ENCODE measurements around the gene FAM234A.

DNA sequence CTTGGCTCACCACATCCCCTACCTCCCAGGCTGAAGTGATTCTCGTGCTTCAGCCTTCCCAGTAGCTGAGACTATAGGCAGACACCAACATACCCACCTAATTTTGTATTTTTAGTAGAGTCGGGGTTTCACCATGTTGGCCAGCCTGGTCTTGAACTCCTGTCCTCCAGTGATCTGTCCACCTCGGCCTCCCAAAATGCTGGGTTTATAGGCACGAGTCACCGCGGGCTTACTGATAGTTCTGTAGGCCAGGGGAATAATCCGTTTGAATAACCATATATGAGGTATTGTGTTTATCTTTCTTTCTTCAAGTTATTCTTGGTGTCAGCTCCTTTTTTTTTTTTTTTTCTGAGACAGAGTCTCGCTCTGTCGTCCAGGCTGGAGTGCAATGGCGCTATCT is 7.7 kb downstream of the FAM234A start:
- TF ChIP-seq, protein P1, sequence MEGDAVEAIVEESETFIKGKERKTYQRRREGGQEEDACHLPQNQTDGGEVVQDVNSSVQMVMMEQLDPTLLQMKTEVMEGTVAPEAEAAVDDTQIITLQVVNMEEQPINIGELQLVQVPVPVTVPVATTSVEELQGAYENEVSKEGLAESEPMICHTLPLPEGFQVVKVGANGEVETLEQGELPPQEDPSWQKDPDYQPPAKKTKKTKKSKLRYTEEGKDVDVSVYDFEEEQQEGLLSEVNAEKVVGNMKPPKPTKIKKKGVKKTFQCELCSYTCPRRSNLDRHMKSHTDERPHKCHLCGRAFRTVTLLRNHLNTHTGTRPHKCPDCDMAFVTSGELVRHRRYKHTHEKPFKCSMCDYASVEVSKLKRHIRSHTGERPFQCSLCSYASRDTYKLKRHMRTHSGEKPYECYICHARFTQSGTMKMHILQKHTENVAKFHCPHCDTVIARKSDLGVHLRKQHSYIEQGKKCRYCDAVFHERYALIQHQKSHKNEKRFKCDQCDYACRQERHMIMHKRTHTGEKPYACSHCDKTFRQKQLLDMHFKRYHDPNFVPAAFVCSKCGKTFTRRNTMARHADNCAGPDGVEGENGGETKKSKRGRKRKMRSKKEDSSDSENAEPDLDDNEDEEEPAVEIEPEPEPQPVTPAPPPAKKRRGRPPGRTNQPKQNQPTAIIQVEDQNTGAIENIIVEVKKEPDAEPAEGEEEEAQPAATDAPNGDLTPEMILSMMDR (conservative IDR thresholded peaks at IDR 0.05; ENCODE audit: low read length) = no peak
- no peak for TF ChIP-seq EZH2phosphoT487 (IDR thresholded peaks at IDR 0.05; ENCODE audit: borderline replicate concordance, low read depth, low read length)
